B cell (primary cell): ENCODE results near the gene GRB14.

Source experiments
- EZH2 ChIP-seq: IDR thresholded peaks from 2 replicates; pipeline ENCODE4 v1.6.1; 2012; ENCODE audit warnings: borderline replicate concordance, low read depth, mild to moderate bottlenecking, moderate library complexity, low read length; ENCODE audit not compliant: insufficient read depth, poor library complexity, severe bottlenecking
- TF ChIP-seq, protein P1 (sequence below): fragments of 200-600 bp; IDR thresholded peaks from one replicate; pipeline ENCODE4 v1.8.0; 2022; ENCODE audit warnings: antibody characterized with exemption, mild to moderate bottlenecking

DNA sequence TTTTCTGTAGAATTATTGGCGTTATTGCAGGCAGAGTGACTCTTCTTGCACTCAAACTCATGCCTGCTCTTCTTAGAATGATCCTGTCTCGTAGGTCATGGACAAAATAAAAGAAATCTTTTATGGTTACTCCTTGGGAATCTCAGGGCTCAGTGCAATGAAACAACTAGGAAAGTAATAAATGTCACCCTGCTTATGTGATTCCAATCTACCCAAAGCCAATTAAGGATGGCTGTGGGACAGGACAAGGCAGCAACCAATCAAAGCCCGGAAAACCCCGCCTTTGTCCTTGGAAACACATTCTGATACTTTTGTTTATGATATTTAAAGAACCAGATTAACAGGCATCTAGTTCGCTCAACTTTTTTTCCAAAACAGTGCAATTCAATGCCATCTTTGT lies 53.0 kb downstream of the GRB14 start:
- TF ChIP-seq, protein P1, sequence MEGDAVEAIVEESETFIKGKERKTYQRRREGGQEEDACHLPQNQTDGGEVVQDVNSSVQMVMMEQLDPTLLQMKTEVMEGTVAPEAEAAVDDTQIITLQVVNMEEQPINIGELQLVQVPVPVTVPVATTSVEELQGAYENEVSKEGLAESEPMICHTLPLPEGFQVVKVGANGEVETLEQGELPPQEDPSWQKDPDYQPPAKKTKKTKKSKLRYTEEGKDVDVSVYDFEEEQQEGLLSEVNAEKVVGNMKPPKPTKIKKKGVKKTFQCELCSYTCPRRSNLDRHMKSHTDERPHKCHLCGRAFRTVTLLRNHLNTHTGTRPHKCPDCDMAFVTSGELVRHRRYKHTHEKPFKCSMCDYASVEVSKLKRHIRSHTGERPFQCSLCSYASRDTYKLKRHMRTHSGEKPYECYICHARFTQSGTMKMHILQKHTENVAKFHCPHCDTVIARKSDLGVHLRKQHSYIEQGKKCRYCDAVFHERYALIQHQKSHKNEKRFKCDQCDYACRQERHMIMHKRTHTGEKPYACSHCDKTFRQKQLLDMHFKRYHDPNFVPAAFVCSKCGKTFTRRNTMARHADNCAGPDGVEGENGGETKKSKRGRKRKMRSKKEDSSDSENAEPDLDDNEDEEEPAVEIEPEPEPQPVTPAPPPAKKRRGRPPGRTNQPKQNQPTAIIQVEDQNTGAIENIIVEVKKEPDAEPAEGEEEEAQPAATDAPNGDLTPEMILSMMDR: no peak
- no peak for TF ChIP-seq EZH2
